Suprapubic skin (tissue), 4 donors: Measurements from ENCODE around the gene CASD1. TPM values are rescaled to one million over a fixed set of nuclear protein-coding genes. Genes with fewer than 3 reads are reported as not detected.

Experiments
- DNase-seq, 2 donors: peaks; one replicate each; pipeline ENCODE4 v3.0.0-alpha.2; 2019; ENCODE audit warnings: low spot score in 2 of 2
- H3K27ac ChIP-seq: fragments of 200-600 bp; sonication (generic); one replicate; pipeline ENCODE4 v1.5.1; 2019
- H3K27me3 ChIP-seq: fragments of 200-600 bp; sonication (generic); one replicate; pipeline ENCODE4 v1.5.1; 2019
- H3K36me3 ChIP-seq: fragments of 200-600 bp; sonication (generic); one replicate; pipeline ENCODE4 v1.5.1; 2019
- H3K4me1 ChIP-seq: fragments of 200-600 bp; sonication (generic); one replicate; pipeline ENCODE4 v1.5.1; 2019
- H3K4me3 ChIP-seq: fragments of 200-600 bp; sonication (generic); one replicate; pipeline ENCODE4 v1.5.1; 2019; ENCODE audit warnings: mild to moderate bottlenecking
- H3K9me3 ChIP-seq: fragments of 200-600 bp; sonication (generic); one replicate; pipeline ENCODE4 v1.5.1; 2019
- EP300 ChIP-seq: sonication (generic); formaldehyde crosslinking; IDR thresholded peaks from one replicate; pipeline ENCODE4 v1.6.1; 2017; ENCODE audit warnings: antibody characterized with exemption
- POLR2A ChIP-seq, 2 donors: fragments of 450-650 bp; IDR thresholded peaks; one replicate each; pipeline ENCODE4 v1.6.1; 2017; ENCODE audit warnings: antibody characterized with exemption in 2 of 2, mild to moderate bottlenecking in 2 of 2, moderate library complexity in 2 of 2
- POLR2AphosphoS5 ChIP-seq, 3 donors: sonication (generic); formaldehyde crosslinking; IDR thresholded peaks; one replicate each; pipeline ENCODE4 v1.6.1; 2017; ENCODE audit warnings: antibody characterized with exemption in 3 of 3
- WGBS: methylation state at CpG from one replicate; pipeline ENCODE4 v1.1.5; 2018; 5-methylcytosine and 5-hydroxymethylcytosine counted together
- total RNA-seq, 4 donors: library from RNA; depleted of rRNA; stranded (reverse); fragments of >200 nt; gene quantifications; one replicate each; pipeline ENCODE4 v1.1.0, GENCODE V29; 2016
- TF ChIP-seq, protein P1 (sequence below), 2 donors: fragments of 200-600 bp in 1 of 2; fragments of 450-650 bp in 1 of 2; sonication (generic) in 1 of 2; IDR thresholded peaks; one replicate each; pipeline ENCODE4 v1.5.1; 2016 to 2019; ENCODE audit warnings: antibody characterized with exemption in 2 of 2, mild to moderate bottlenecking in 1 of 2, moderate library complexity in 1 of 2

Gene CASD1
- total RNA-seq, 4 donors from 2014 or later: 9.0 to 15.1 (median 12.6) TPM

- Histone ChIP-seq H3K4me3 (no peak overlapping the region), H3K27ac (no peak overlapping the region), H3K27me3 (peaks cover 4% of the 10 kb centered on the region), H3K9me3 (no peaks in the 10 kb centered on the region), H3K36me3 (no peaks in the 10 kb centered on the region), H3K4me1 (no peaks in the 10 kb centered on the region)
- no peak for DNase-seq
- TF ChIP-seq EP300 (no peak), POLR2A (IDR thresholded peaks at IDR 0.05) (no peak)
- 39% methylated on average over 1 of the region's 1 CpG for WGBS
Observed at GRCh38 chr7:94477878-94478277, 31.7 kb upstream of the CASD1 start.

- 65% methylated on average over 3 of the region's 3 CpGs for WGBS
Observed at GRCh38 chr7:94478648-94479214, 30.9 kb upstream of the CASD1 start.

GRCh38 chr7:94481279-94481678, 28.3 kb upstream of the CASD1 start:
- TF ChIP-seq POLR2A (IDR thresholded peaks at IDR 0.05) (no peak), POLR2AphosphoS5 (IDR thresholded peaks at IDR 0.05) (no peak), EP300 (no peak)
- TF ChIP-seq, protein P1, sequence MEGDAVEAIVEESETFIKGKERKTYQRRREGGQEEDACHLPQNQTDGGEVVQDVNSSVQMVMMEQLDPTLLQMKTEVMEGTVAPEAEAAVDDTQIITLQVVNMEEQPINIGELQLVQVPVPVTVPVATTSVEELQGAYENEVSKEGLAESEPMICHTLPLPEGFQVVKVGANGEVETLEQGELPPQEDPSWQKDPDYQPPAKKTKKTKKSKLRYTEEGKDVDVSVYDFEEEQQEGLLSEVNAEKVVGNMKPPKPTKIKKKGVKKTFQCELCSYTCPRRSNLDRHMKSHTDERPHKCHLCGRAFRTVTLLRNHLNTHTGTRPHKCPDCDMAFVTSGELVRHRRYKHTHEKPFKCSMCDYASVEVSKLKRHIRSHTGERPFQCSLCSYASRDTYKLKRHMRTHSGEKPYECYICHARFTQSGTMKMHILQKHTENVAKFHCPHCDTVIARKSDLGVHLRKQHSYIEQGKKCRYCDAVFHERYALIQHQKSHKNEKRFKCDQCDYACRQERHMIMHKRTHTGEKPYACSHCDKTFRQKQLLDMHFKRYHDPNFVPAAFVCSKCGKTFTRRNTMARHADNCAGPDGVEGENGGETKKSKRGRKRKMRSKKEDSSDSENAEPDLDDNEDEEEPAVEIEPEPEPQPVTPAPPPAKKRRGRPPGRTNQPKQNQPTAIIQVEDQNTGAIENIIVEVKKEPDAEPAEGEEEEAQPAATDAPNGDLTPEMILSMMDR (IDR thresholded peaks at IDR 0.05): no peak
- no peaks in the 10 kb centered on the region for H3K4me1 ChIP-seq
- no peaks in the 10 kb centered on the region for H3K36me3 ChIP-seq
- H3K9me3 ChIP-seq: no peaks in the 10 kb centered on the region
- no peak overlapping the region for H3K4me3 ChIP-seq
- DNase-seq: no peak
- peaks cover 4% of the 10 kb centered on the region for H3K27me3 ChIP-seq
- 76% methylated on average over 3 of the region's 3 CpGs for WGBS
- no peak overlapping the region for H3K27ac ChIP-seq

More at GRCh38 chr7:94478648-94479214, 30.9 kb upstream of the CASD1 start:
- Histone ChIP-seq H3K4me3 (no peak overlapping the region), H3K9me3 (no peaks in the 10 kb centered on the region), H3K27me3 (peaks cover 4% of the 10 kb centered on the region), H3K27ac (no peak overlapping the region), H3K4me1 (no peaks in the 10 kb centered on the region), H3K36me3 (no peaks in the 10 kb centered on the region)
- DNase-seq: no peak
- TF ChIP-seq POLR2A (IDR thresholded peaks at IDR 0.05) (no peak), EP300 (no peak)

GRCh38 chr7:94482796-94483195, 26.8 kb upstream of the CASD1 start:
- H3K4me3 ChIP-seq: no peak overlapping the region
- DNase-seq: no peak
- no peaks in the 10 kb centered on the region for H3K4me1 ChIP-seq
- no peaks in the 10 kb centered on the region for H3K36me3 ChIP-seq
- TF ChIP-seq POLR2A (IDR thresholded peaks at IDR 0.05): no peak
- no peak for TF ChIP-seq POLR2AphosphoS5 (IDR thresholded peaks at IDR 0.05)
- TF ChIP-seq EP300: no peak
- TF ChIP-seq, protein P1 (IDR thresholded peaks at IDR 0.05): no peak
- no peaks in the 10 kb centered on the region for H3K27me3 ChIP-seq
- no peak overlapping the region for H3K27ac ChIP-seq
- WGBS: 91% methylated on average over 9 of the region's 9 CpGs
- H3K9me3 ChIP-seq: no peaks in the 10 kb centered on the region

- TF ChIP-seq POLR2A (IDR thresholded peaks at IDR 0.05) (no peak), POLR2AphosphoS5 (IDR thresholded peaks at IDR 0.05) (no peak), EP300 (no peak)
- TF ChIP-seq, protein P1 (IDR thresholded peaks at IDR 0.05): no peak
- Histone ChIP-seq H3K4me1 (no peaks in the 10 kb centered on the region), H3K27ac (no peak overlapping the region), H3K9me3 (no peaks in the 10 kb centered on the region), H3K36me3 (no peaks in the 10 kb centered on the region), H3K4me3 (no peak overlapping the region), H3K27me3 (no peaks in the 10 kb centered on the region)
- 96% methylated on average over 2 of the region's 2 CpGs for WGBS
- no peak for DNase-seq
Observed at GRCh38 chr7:94483843-94484242, 25.8 kb upstream of the CASD1 start.

GRCh38 chr7:94486216-94486615, 23.4 kb upstream of the CASD1 start:
- Histone ChIP-seq H3K9me3 (no peaks in the 10 kb centered on the region), H3K4me1 (no peaks in the 10 kb centered on the region), H3K27ac (no peak overlapping the region), H3K4me3 (no peak overlapping the region), H3K36me3 (no peaks in the 10 kb centered on the region), H3K27me3 (no peaks in the 10 kb centered on the region)
- 81% methylated on average over 3 of the region's 3 CpGs for WGBS
- TF ChIP-seq, protein P1 (IDR thresholded peaks at IDR 0.05): no peak
- TF ChIP-seq POLR2A (IDR thresholded peaks at IDR 0.05): no peak
- no peak for TF ChIP-seq POLR2AphosphoS5 (IDR thresholded peaks at IDR 0.05)
- TF ChIP-seq EP300: no peak
- DNase-seq: no peak
